ENCODE measurements around the gene CBR3.
"Not testable (repeated sequence)": the region's sequence is repeated elsewhere in the genome, so short reads cannot be mapped to it uniquely, and the experiment has no call there.

Gene CBR3

GRCh38 chr21:36120304-36120888, 14.5 kb upstream of the CBR3 start:
- DNase-seq, result no peak

DNA sequence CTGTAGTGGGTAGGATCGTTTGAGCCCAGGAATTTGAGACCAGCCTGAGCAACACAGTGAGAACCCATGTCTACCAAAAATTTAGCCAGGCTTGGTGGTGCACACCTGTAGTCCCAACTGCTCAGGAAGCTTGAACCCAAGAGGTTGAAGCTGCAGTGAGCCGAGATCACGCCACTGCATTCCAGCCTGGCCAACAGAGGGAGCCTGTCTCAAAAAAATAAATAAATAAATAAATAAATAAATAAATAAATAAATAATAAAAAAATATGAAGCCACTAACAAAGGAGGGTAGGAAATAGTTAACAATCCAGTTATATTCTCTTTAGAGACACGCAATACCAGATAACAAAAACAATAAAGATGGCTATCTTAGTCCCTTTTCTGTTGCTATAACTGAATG, 11.9 kb upstream of the CBR3 start:
- no peak for DNase-seq

DNA sequence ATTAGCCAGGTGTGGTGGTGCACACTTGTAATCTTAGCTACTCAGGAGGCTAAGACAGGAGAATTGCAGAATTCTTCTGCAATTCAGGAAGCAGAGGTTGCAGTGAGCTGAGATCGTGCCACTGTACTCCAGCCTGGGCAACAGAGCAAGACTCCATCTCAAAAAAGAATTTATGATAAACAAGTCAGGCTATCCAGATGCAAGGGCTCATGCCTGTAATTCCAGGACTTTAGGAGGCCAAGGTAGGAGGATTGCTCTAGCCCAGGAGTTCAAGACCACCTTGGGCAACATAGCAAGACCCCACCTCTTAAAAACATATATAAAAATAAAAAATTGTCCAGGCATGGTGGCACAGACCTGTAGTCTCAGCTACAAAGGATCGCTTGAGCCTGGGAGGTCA, 10.5 kb upstream of the CBR3 start:
- no peak for DNase-seq

DNA sequence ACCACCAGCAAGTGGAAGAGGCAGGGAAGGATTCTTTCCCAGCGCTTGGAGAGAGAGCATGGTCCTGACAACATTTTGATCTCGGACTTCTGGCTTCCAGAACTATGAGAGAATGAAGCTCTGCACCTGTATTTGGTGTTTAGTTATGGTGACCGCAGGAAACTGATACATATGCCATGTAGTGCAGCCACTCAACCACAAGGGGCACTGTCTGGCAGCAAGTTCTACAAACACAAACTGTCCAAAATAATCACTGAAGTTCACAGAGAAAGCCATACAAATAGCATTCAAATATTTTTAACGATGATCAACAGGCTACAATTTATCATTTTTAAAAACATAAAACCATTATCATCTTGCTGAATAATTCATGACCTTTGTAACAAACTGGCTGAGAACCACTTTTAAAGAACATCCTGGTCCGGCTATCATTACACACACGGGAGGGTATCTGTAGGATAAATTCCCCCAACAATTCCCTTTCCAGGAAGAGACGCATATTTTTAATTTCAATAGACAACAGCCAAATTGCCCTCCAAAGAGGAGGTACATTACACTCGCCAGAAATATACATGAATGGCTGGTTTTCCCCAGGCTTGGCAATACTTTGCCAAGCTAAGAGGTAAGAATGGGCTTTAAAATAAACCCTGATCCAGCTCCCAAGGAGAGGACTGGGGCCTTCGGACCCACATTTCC, 9.2 kb upstream of the CBR3 start:
- no peak for DNase-seq

DNA sequence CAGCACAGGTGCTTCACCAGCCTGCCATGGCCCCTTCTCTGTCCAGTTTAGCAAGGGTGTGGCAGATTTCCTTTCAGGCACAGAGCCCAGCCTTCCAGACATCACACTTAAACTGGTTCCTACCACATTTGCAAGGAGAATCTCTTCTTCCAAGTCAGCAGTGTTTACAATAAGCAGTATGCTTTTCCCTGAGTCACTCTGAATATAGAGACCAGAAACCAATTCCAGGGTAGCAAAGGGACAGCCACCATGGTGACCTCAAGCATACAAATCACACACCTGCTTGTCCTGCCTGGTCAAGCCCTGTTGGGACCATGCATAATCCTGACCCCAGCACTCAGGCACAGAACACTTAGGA, 8.7 kb upstream of the CBR3 start:
- no peak for DNase-seq

- no peak for DNase-seq
These were observed 8.2 kb upstream of the CBR3 start for GRCh38 chr21:36126621-36127110.

- no peak for DNase-seq
These were observed 7.5 kb upstream of the CBR3 start for GRCh38 chr21:36127250-36127904.

- DNase-seq, result no peak
These were observed 6.9 kb upstream of the CBR3 start for GRCh38 chr21:36127977-36128376.

DNA sequence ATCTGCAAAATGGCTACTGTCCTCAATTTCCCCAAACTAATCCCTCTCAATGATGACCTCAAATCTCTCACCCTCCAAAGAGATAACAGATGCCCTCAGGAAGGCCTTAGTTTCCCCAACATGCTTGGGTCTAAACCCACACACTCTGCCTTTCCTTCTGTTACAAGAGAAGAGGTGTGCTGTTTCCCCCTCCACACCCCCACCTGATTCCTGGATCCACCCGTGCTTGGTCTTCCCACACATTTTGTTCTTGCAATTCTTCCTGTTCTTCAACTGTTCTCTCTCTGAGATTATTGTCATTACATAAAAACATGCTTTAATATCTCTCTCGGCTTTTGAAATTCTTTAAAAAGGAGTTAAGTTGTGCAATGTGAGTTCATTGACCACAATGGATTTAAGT, 5.7 kb upstream of the CBR3 start:
- no peak for DNase-seq

GRCh38 chr21:36130414-36130762, 4.5 kb upstream of the CBR3 start:
- not testable (repeated sequence) for DNase-seq

GRCh38 chr21:36130839-36131238, 4.0 kb upstream of the CBR3 start:
- DNase-seq, result not testable (repeated sequence)

GRCh38 chr21:36132696-36133095, 2.2 kb upstream of the CBR3 start:
- no peak for DNase-seq

GRCh38 chr21:36135391-36136102, 668 bp downstream of the CBR3 start:
- peak; percentile 73 for DNase-seq

DNA sequence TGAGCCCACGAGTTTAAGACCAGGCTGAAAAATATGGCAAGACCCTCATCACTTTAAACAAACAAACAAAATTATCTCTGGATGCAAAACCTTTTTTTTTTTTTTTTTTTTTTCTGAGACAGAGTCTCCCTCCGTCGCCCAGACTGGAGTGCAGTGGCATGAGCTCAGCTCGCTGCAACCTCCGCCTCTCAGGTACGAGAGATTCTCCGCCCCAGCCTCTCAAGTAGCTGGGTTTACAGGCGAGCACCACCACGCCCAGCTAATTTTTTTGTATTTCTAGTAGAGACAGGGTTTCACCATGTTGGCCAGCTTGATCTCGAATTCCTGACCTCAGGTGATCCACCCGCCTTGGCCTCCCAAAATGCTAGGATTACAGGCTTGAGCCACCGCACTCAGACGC, 4.9 kb downstream of the CBR3 start:
- DNase-seq, result not testable (repeated sequence)

GRCh38 chr21:36141513-36141925, 6.6 kb downstream of the CBR3 start:
- peak; percentile 60 for DNase-seq

GRCh38 chr21:36144233-36144632, 9.4 kb downstream of the CBR3 start:
- DNase-seq, result not testable (repeated sequence)

GRCh38 chr21:36145259-36145658, 10.4 kb downstream of the CBR3 start:
- DNase-seq, result no peak

GRCh38 chr21:36147911-36148310, 13.0 kb downstream of the CBR3 start:
- DNase-seq, result no peak

DNA sequence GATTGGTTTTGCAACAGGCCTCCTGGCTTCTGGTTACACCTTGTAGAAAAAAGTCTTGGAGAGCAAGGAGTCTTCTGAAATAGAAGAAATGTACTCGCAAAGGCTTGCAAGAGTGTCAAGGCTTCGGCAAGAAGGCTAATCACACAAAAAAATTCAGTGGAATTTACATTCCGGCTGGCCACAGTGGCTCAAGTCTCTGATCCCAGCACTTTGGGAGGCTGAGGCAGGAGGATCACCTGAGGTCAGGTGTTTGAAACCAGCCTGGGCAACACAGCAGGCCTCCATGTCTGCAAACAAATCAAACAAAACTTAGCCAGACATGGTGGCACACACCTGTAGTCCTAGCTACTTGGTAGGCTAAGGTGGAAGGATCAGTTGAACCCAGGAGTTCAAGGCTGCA, 14.0 kb downstream of the CBR3 start:
- no peak for DNase-seq

- DNase-seq, result peak; percentile 43
These were observed 15.2 kb downstream of the CBR3 start for GRCh38 chr21:36149788-36150711.

GRCh38 chr21:36155603-36156338, 20.9 kb downstream of the CBR3 start:
- no peak for DNase-seq

GRCh38 chr21:36156339-36156814, 21.5 kb downstream of the CBR3 start:
- peak; percentile 100 for DNase-seq
